NCI-H187 treated with DMSO at 0.1 percent for 48 hours (cell line): ENCODE data around the gene PHOX2B.

Source experiments
- DNase-seq: peaks from one replicate; lab custom pipeline; 2025; lab: John Stamatoyannopoulos, UW

Gene PHOX2B

GRCh38 chr4:41748571-41749475 is at the start of gene PHOX2B:
TSS of gene PHOX2B (minus strand) at chr4:41748725. CDS start at chr4:41748610, 115 bp downstream.
- peak; percentile 2 for DNase-seq

GRCh38 chr4:41797260-41797659 is 48.7 kb upstream of the PHOX2B start:
- DNase-seq: no peak

- DNase-seq: no peak
These were observed 48.2 kb upstream of the PHOX2B start for GRCh38 chr4:41796545-41797210.

GRCh38 chr4:41795796-41796385 is 47.4 kb upstream of the PHOX2B start:
- no peak for DNase-seq

GRCh38 chr4:41792166-41792565 is 43.6 kb upstream of the PHOX2B start:
- no peak for DNase-seq

- DNase-seq: no peak
These were observed 43.0 kb upstream of the PHOX2B start for GRCh38 chr4:41791557-41791956.

GRCh38 chr4:41787931-41788330 is 39.4 kb upstream of the PHOX2B start:
- DNase-seq: no peak

GRCh38 chr4:41785665-41786064 is 37.1 kb upstream of the PHOX2B start:
- no peak for DNase-seq

GRCh38 chr4:41784191-41784979 is 35.9 kb upstream of the PHOX2B start:
- DNase-seq: no peak

- no peak for DNase-seq
These were observed 27.9 kb upstream of the PHOX2B start for GRCh38 chr4:41776466-41776865.

- DNase-seq: no peak
These were observed 15.2 kb upstream of the PHOX2B start for GRCh38 chr4:41763729-41764128.

- DNase-seq: no peak
These were observed 10.4 kb upstream of the PHOX2B start for GRCh38 chr4:41758884-41759283.

- no peak for DNase-seq
These were observed 9.1 kb upstream of the PHOX2B start for GRCh38 chr4:41757521-41758156.

- DNase-seq: no peak
These were observed 5.4 kb upstream of the PHOX2B start for GRCh38 chr4:41753942-41754341.

GRCh38 chr4:41752081-41752836 is 3.7 kb upstream of the PHOX2B start:
- DNase-seq: no peak

- no peak for DNase-seq
These were observed 3.0 kb upstream of the PHOX2B start for GRCh38 chr4:41751449-41752061.

- DNase-seq: no peak
These were observed 2.3 kb upstream of the PHOX2B start for GRCh38 chr4:41750626-41751448.

- no peak for DNase-seq
These were observed 1.6 kb upstream of the PHOX2B start for GRCh38 chr4:41750121-41750625.

GRCh38 chr4:41749631-41750039 is 1.1 kb upstream of the PHOX2B start:
- no peak for DNase-seq
